ENCODE results near the gene TAF9B. TPM values are rescaled to one million over a fixed set of nuclear protein-coding genes. Genes with fewer than 3 reads are reported as not detected.
"Not testable (repeated sequence)": the region's sequence is repeated elsewhere in the genome, so short reads cannot be mapped to it uniquely, and the experiment has no call there.

Gene TAF9B
- total and polyA plus RNA-seq, 12 donors: 6.6 to 14.6 (median 11.3) TPM

DNA sequence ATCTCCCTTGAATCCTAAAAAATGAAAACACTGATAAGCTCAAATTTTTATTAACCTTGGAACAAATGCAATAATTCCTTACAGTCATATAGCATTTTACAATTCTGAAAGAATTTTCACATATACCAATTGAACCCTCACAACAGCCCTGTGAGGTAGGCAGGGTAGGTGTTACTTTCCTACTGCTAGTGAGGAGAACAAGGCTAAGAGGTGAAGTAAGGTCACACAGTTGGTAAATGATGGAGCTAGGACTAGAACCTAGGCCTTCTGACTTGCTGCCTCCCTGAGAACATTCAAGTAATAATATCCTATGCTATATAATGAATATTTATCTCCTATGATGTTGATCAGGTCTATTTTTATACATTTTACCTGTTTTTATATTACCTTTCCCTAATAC is 9.7 kb downstream of the TAF9B start:
- Histone ChIP-seq H3K27ac (no peak overlapping the region), H3K27me3 (no peaks in the 10 kb centered on the region), H3K4me1 (replicated peaks in 1 of 2) (no peaks in the 10 kb centered on the region), H3K4me3 (no peak overlapping the region), H3K36me3 (replicated peaks in 1 of 2) (peaks cover 0 to 23% of the 10 kb centered on the region in 2 donors), H3K9me3 (replicated peaks in 1 of 3) (no peaks in the 10 kb centered on the region)
- intact Hi-C loops (cut with DNase I): no loop called here
- no peak for DNase-seq
- TF ChIP-seq CTCF (IDR thresholded peaks at IDR 0.05) (no peak), POLR2A (IDR thresholded peaks at IDR 0.05) (no peak)

GRCh38 chrX:78125781-78126180 is 13.7 kb downstream of the TAF9B start:
- H3K9me3 ChIP-seq (replicated peaks in 1 of 3); DNase-seq; H3K27me3 ChIP-seq; H3K4me3 ChIP-seq; H3K4me1 ChIP-seq (replicated peaks in 1 of 2); intact Hi-C loops (cut with DNase I); H3K27ac ChIP-seq: not testable (repeated sequence)
- peaks cover 0 to 54% of the 10 kb centered on the region in 2 donors for H3K36me3 ChIP-seq (replicated peaks in 1 of 2)

- intact Hi-C loops (cut with DNase I): no loop called here
- no peaks in the 10 kb centered on the region for H3K4me1 ChIP-seq (replicated peaks in 1 of 2)
- H3K27me3 ChIP-seq: no peaks in the 10 kb centered on the region
- WGBS, 4 donors: 57 to 100% (median 81%) methylated on average over 1 of the region's 1 CpG
- no peak overlapping the region for H3K4me3 ChIP-seq
- H3K36me3 ChIP-seq (replicated peaks in 1 of 2): peaks cover 0 to 60% of the 10 kb centered on the region in 2 donors
- DNase-seq: no peak
- no peak overlapping the region for H3K27ac ChIP-seq
- H3K9me3 ChIP-seq (replicated peaks in 1 of 3): no peaks in the 10 kb centered on the region
- TF ChIP-seq CTCF (IDR thresholded peaks at IDR 0.05) (no peak), POLR2A (IDR thresholded peaks at IDR 0.05) (no peak)
Measured at GRCh38 chrX:78125148-78125547, 14.3 kb downstream of the TAF9B start.

- H3K27me3 ChIP-seq: no peaks in the 10 kb centered on the region
- no peak overlapping the region for H3K4me3 ChIP-seq
- H3K4me1 ChIP-seq (replicated peaks in 1 of 2): no peaks in the 10 kb centered on the region
- H3K36me3 ChIP-seq (replicated peaks in 1 of 2): peaks cover 0 to 60% of the 10 kb centered on the region in 2 donors
- 73 to 90% (median 80%) methylated on average over 2 of the region's 2 CpGs for WGBS, 4 donors
- H3K9me3 ChIP-seq (replicated peaks in 1 of 3): no peaks in the 10 kb centered on the region
- TF ChIP-seq CTCF (IDR thresholded peaks at IDR 0.05): no peak
- intact Hi-C loops (cut with DNase I): no loop called here
- H3K27ac ChIP-seq: no peak overlapping the region
- no peak for DNase-seq
Measured at GRCh38 chrX:78124307-78124706, 15.1 kb downstream of the TAF9B start.

DNA sequence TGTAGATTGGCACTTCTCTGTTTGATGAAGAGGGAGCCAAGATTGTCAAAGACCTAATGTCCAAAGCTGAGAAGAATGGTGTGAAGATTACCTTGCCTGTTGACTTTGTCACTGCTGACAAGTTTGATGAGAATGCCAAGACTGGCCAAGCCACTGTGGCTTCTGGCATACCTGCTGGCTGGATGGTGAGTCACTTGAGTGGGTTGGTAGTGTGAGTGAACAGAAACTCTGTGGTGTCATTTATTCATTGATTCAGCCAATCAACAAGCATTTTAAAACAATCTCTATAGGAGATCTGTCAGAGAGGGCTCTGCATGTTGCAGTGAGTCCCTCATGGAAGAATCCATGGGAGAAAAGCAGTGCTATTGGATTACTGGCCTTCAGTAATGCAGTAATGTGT is 16.3 kb downstream of the TAF9B start:
- no peaks in the 10 kb centered on the region for H3K4me1 ChIP-seq (replicated peaks in 1 of 2)
- intact Hi-C loops (cut with DNase I): no loop called here
- peaks cover 0 to 64% of the 10 kb centered on the region in 2 donors for H3K36me3 ChIP-seq (replicated peaks in 1 of 2)
- no peaks in the 10 kb centered on the region for H3K27me3 ChIP-seq
- H3K4me3 ChIP-seq: no peak overlapping the region
- no peaks in the 10 kb centered on the region for H3K9me3 ChIP-seq (replicated peaks in 1 of 3)
- no peak for TF ChIP-seq POLR2A (IDR thresholded peaks at IDR 0.05)
- no peak for TF ChIP-seq CTCF (IDR thresholded peaks at IDR 0.05)
- DNase-seq: no peak
- no peak overlapping the region for H3K27ac ChIP-seq

Data from adrenal gland (tissue), 12 donors.